GM19035 (cell line): ENCODE results near the gene PALLD.

Experiments
- ATAC-seq: cut with Tn5 transposase; IDR thresholded peaks from one replicate; pipeline ENCODE4 v1.9.1; 2021; ENCODE audit not compliant: unreplicated experiment

Gene PALLD

GRCh38 chr4:168659741-168660465 lies 163.1 kb downstream of the PALLD start:
- ATAC-seq: no peak

- ATAC-seq: no peak
Measured at GRCh38 chr4:168662297-168662984, 165.6 kb downstream of the PALLD start.

DNA sequence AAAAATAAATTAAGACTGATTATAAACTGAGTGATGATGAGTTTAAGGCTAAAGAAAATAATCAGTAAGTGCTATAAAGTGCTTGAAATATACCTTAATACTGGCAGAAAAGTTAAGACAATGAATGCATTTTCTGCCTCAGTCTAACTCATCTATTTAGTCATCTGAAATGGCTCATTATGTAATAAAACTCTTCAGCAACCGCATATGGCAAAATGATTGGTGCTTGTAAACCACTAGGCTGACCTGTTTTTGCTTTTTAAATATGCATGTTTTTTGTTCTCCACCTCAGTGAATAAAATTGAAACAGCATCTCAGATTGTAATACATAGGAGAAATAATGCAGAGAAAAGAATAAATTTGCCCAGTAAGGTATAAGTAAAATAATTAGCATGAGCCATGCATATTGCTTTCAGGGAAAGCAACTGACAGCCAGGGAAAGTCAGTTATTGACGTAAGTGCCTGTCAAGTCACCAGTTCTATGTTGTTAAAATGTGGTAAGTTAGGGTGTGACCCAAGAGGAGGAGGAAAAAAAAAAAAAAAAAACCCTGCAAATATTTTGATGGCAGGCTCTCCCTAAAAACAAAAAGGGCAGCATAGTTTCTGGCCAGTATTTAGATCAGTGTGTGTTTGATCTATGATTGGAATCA lies 167.5 kb downstream of the PALLD start:
- ATAC-seq: no peak

DNA sequence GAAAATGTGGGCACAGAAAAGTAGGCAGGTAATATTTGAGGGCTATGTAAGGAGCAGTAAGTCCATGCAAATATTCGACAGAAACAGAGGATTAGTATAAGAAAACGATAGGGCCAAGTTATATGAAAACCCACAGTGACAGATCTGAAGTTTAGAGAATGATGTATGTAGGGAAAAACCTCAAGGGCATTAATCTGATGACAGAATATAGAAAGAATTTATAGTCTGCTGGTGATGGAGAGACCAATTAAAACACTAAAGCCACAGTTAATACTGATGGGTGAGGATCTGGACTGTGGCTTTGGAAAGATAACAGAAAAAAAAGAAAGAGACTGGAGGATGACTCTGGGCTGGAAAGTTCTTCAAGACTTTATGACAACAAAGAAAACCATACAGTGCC lies 169.7 kb downstream of the PALLD start:
- ATAC-seq: no peak

DNA sequence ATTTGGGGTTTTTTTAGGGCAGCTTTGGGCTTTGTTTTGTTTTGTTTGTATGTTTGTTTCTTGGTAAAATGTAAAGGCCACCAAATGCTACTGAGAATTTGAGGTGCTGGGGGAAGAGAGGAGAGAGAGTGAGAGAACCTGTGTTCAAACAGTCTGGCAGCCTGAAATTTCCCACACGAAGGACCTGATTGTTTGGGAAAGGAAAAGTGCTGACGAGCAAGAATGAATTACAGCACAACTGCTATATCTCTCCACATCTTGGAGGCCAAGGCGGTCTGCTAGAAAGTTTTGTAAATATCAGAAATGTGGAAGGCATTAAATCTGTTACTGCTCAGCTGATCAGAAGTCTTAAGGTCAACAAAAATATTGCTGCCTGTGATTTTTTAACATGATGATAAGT lies 170.5 kb downstream of the PALLD start:
- ATAC-seq: no peak

DNA sequence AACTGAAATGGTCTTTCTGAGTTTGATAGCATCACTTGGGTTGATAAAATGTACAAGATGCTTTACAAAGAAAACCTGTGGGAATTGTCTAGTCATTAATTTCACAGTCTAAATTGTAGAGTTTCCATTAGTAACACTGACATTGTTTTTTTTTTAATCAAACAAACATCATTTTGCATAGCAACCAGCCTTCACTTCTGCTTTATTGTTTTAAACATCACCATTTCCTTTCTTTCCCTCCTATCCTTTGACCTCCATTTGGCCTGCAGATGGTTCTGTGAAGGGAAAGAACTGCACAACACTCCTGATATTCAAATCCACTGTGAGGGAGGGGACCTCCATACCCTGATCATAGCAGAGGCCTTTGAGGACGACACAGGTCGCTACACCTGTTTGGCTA lies 171.1 kb downstream of the PALLD start:
- no peak for ATAC-seq

GRCh38 chr4:168673476-168673875 lies 176.6 kb downstream of the PALLD start:
- ATAC-seq: no peak

- ATAC-seq: no peak
Measured at GRCh38 chr4:168674077-168674747, 177.4 kb downstream of the PALLD start.

- ATAC-seq: no peak
Measured at GRCh38 chr4:168674866-168675265, 178.0 kb downstream of the PALLD start.

DNA sequence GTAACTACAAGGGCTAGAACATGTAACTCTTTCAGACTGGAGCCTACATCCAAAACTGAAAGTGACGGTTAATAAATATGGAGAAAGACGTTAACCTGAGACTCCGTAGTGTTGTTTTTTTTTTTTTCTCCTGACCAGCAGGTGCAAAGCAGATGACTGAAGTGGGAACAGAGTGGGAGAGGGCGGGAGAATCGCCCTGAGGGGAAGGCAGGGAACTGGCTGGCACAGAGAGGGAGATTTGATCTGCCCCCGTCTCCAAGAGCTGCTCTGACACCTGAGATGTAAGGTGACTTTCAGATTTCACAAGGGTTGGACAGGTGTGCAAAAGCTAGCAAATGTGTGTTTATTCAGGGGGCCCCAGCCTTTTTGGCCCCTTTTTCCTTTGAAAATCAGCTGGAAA lies 180.2 kb downstream of the PALLD start:
- ATAC-seq: no peak

GRCh38 chr4:168677879-168678278 lies 181.0 kb downstream of the PALLD start:
- no peak for ATAC-seq

GRCh38 chr4:168678751-168679366 lies 182.0 kb downstream of the PALLD start:
- ATAC-seq: no peak

GRCh38 chr4:168679397-168679796 lies 182.5 kb downstream of the PALLD start:
- no peak for ATAC-seq

GRCh38 chr4:168679819-168680218 lies 183.0 kb downstream of the PALLD start:
- ATAC-seq: no peak

- ATAC-seq: no peak
Measured at GRCh38 chr4:168682898-168683500, 186.1 kb downstream of the PALLD start.

DNA sequence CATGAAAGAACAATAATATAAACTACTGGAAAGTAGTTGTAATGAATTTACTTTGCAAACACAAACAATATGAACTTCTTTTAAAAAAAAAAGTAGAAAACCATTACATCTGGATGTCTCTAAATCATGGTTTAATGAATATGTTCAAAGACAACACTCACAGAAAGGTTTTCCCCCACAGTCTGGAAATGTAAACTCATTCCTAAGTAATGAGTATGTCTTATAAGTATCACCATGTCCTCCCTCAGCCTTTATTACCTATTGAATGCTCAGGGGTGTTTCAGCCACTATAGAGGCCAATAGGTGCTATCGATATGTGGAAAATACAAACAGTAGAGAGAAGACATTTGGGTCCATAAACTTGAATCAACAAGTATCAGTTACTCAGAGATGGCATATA lies 186.7 kb downstream of the PALLD start:
- ATAC-seq: no peak

GRCh38 chr4:168685136-168685809 lies 188.4 kb downstream of the PALLD start:
- ATAC-seq: peak; percentile 71

DNA sequence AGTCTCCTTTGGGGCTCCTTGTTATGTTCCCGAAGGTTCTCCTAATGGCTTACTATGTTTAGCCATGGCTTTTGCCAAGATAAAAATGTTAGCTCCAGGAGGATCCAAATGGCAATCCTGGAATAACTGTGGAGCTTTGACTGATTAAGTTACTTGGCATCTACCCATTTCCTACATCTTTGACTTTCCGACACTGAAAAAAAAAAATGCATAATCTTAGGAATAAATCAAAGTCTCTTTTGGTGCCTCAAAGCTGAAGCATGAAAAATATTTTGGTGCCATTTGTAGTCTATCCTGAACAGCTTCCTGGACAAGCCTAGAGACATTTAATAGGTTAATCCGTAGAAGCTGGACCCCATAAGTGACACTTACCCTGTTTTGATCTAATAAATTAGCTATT lies 191.7 kb downstream of the PALLD start:
- no peak for ATAC-seq

- no peak for ATAC-seq
Measured at GRCh38 chr4:168689791-168690190, 192.9 kb downstream of the PALLD start.

DNA sequence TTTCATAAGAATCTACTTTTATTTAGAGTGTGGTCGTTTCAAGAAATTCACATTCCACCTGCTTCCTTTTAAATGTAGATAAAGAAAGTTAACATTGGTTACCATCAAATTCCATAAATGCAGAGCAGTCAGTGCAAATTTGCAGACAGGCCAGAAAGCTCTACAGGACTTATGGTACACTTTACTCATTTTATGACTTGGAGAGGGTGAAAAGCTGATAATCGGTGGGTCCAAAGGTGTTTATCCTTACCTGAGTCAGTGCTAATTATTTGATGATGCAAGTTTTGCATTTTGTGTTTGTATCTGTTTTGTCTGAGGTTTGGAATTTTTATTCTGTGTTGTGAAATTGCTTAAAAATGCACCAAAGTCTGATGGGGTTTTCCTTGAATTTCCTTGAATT lies 193.3 kb downstream of the PALLD start:
- ATAC-seq: no peak
